Prostate gland (tissue), 2 donors: Measurements from ENCODE around the gene GABRG3.

Source experiments
- CTCF ChIP-seq, 4 experiments: fragments of 200-600 bp in 2 of 4; fragments of 450-650 bp in 2 of 4; sonication (generic) in 2 of 4; IDR thresholded peaks; 1 replicate in 3 of 4; 2 replicates in 1 of 4; pipeline ENCODE4 v1.5.1; 2016 to 2019; ENCODE audit warnings: antibody characterized with exemption in 4 of 4, mild to moderate bottlenecking in 2 of 4, moderate library complexity in 2 of 4
- POLR2A ChIP-seq: fragments of 450-650 bp; IDR thresholded peaks from one replicate; pipeline ENCODE4 v1.6.1; 2016; ENCODE audit warnings: antibody characterized with exemption, mild to moderate bottlenecking
- POLR2AphosphoS5 ChIP-seq: sonication (generic); formaldehyde crosslinking; IDR thresholded peaks from one replicate; pipeline ENCODE4 v1.6.1; 2017; ENCODE audit warnings: antibody characterized with exemption

- TF ChIP-seq POLR2A, result no peak
- TF ChIP-seq CTCF (IDR thresholded peaks at IDR 0.05), result no peak
- TF ChIP-seq POLR2AphosphoS5, result no peak
Observed at GRCh38 chr15:27027229-27027628, 56.2 kb downstream of the GABRG3 start.
